Fibroblast of skin of right quadriceps (primary cell): Measurements from ENCODE around the gene MMP24OS.
A peak's percentile ranks its signal among the peaks of the same experiment; 100 is the strongest.
"Not testable (repeated sequence)": the region's sequence is repeated elsewhere in the genome, so short reads cannot be mapped to it uniquely, and the experiment has no call there.

Experiments used
- DNase-seq: peaks from one replicate; pipeline ENCODE4 v3.0.0-alpha.2; 2013

MMP24OS gene

GRCh38 chr20:35273449-35274171 lies 4.3 kb downstream of the MMP24OS start:
- no peak for DNase-seq

GRCh38 chr20:35271904-35272303 lies 6.0 kb downstream of the MMP24OS start:
- peak; percentile 28 for DNase-seq

- no peak for DNase-seq
Measured at GRCh38 chr20:35271073-35271882, 6.6 kb downstream of the MMP24OS start.

GRCh38 chr20:35270021-35270902 lies 7.7 kb downstream of the MMP24OS start:
- no peak for DNase-seq

- DNase-seq, result peak; percentile 54
Measured at GRCh38 chr20:35269055-35269781, 8.7 kb downstream of the MMP24OS start.

GRCh38 chr20:35267092-35267491 lies 10.8 kb downstream of the MMP24OS start:
- DNase-seq, result no peak

GRCh38 chr20:35264755-35265154 lies 13.2 kb downstream of the MMP24OS start:
- no peak for DNase-seq

- no peak for DNase-seq
Measured at GRCh38 chr20:35263532-35264341, 14.2 kb downstream of the MMP24OS start.

- DNase-seq, result peak; percentile 77
Measured at GRCh38 chr20:35262731-35263531, 15.0 kb downstream of the MMP24OS start.

GRCh38 chr20:35262321-35262720 lies 15.6 kb downstream of the MMP24OS start:
- not testable (repeated sequence) for DNase-seq

- DNase-seq, result no peak
Measured at GRCh38 chr20:35260426-35260825, 17.5 kb downstream of the MMP24OS start.

GRCh38 chr20:35257175-35257909 lies 20.6 kb downstream of the MMP24OS start:
- DNase-seq, result peak; percentile 39

- no peak for DNase-seq
Measured at GRCh38 chr20:35254448-35254999, 23.4 kb downstream of the MMP24OS start.

- DNase-seq, result no peak
Measured at GRCh38 chr20:35253010-35253409, 24.9 kb downstream of the MMP24OS start.

- not testable (repeated sequence) for DNase-seq
Measured at GRCh38 chr20:35252598-35252997, 25.3 kb downstream of the MMP24OS start.

GRCh38 chr20:35252037-35252461 lies 25.9 kb downstream of the MMP24OS start:
- DNase-seq, result no peak

GRCh38 chr20:35251613-35251940 lies 26.3 kb downstream of the MMP24OS start:
- no peak for DNase-seq

- DNase-seq, result peak; percentile 18
Measured at GRCh38 chr20:35248641-35249475, 29.1 kb downstream of the MMP24OS start.

- no peak for DNase-seq
Measured at GRCh38 chr20:35246723-35247122, 31.2 kb downstream of the MMP24OS start.
